Lower leg skin (tissue), 4 donors: ENCODE measurements around the gene RTKN2. TPM values are rescaled to one million over a fixed set of nuclear protein-coding genes. Genes with fewer than 3 reads are reported as not detected.

Experiments
- DNase-seq, 2 donors: peaks; one replicate each; pipeline ENCODE4 v3.0.0-alpha.2; 2019; ENCODE audit warnings: low spot score in 2 of 2
- H3K4me3 ChIP-seq: fragments of 200-600 bp; sonication (generic); 2 replicates; pipeline ENCODE4 v1.5.1; 2017; ENCODE audit warnings: mild to moderate bottlenecking, low read depth; ENCODE audit not compliant: poor library complexity, severe bottlenecking
- POLR2A ChIP-seq, 2 donors: fragments of 450-650 bp; IDR thresholded peaks; one replicate each; pipeline ENCODE4 v1.6.1; 2016 to 2017; ENCODE audit warnings: antibody characterized with exemption in 2 of 2, mild to moderate bottlenecking in 1 of 2, moderate library complexity in 1 of 2
- WGBS, 2 donors: methylation state at CpG; one replicate each; pipeline ENCODE4 v1.1.5; 2018; 5-methylcytosine and 5-hydroxymethylcytosine counted together
- intact Hi-C: fragments of 100-400 bp; cut with DNase I; formaldehyde crosslinking; loops from one replicate; pipeline ENCODE4 v1.15.0; 2023; ENCODE audit warnings: low total_unique reads
- total RNA-seq, 4 donors: library from RNA; depleted of rRNA; stranded (reverse); fragments of >200 nt; gene quantifications; one replicate each; pipeline ENCODE4 v1.1.0, GENCODE V29; 2016
- TF ChIP-seq, protein P1 (sequence below), 3 donors: fragments of 450-650 bp; IDR thresholded peaks; one replicate each; pipeline ENCODE4 v1.5.1; 2016; ENCODE audit warnings: antibody characterized with exemption in 3 of 3, mild to moderate bottlenecking in 3 of 3, moderate library complexity in 2 of 3

Gene RTKN2
- total RNA-seq, 4 donors from 2014 or later, result 0.61 to 0.97 (median 0.78) TPM

GRCh38 chr10:62185919-62186692 is 82.5 kb downstream of the RTKN2 start:
- H3K4me3 ChIP-seq, result no peak overlapping the region
- intact Hi-C loops, result no loop called here
- DNase-seq, result no peak
- TF ChIP-seq, protein P1, sequence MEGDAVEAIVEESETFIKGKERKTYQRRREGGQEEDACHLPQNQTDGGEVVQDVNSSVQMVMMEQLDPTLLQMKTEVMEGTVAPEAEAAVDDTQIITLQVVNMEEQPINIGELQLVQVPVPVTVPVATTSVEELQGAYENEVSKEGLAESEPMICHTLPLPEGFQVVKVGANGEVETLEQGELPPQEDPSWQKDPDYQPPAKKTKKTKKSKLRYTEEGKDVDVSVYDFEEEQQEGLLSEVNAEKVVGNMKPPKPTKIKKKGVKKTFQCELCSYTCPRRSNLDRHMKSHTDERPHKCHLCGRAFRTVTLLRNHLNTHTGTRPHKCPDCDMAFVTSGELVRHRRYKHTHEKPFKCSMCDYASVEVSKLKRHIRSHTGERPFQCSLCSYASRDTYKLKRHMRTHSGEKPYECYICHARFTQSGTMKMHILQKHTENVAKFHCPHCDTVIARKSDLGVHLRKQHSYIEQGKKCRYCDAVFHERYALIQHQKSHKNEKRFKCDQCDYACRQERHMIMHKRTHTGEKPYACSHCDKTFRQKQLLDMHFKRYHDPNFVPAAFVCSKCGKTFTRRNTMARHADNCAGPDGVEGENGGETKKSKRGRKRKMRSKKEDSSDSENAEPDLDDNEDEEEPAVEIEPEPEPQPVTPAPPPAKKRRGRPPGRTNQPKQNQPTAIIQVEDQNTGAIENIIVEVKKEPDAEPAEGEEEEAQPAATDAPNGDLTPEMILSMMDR (IDR thresholded peaks at IDR 0.05), result no peak
- no peak for TF ChIP-seq POLR2A (IDR thresholded peaks at IDR 0.05)
- 84 to 91% methylated on average over 11 of the region's 11 CpGs for WGBS, 2 donors

GRCh38 chr10:62183857-62184795 is 84.5 kb downstream of the RTKN2 start:
- no peak overlapping the region for H3K4me3 ChIP-seq
- 87 to 92% methylated on average over 5 of the region's 5 CpGs for WGBS, 2 donors
- intact Hi-C loops, result no loop called here
- TF ChIP-seq, protein P1 (IDR thresholded peaks at IDR 0.05), result no peak
- no peak for TF ChIP-seq POLR2A (IDR thresholded peaks at IDR 0.05)
- no peak for DNase-seq

DNA sequence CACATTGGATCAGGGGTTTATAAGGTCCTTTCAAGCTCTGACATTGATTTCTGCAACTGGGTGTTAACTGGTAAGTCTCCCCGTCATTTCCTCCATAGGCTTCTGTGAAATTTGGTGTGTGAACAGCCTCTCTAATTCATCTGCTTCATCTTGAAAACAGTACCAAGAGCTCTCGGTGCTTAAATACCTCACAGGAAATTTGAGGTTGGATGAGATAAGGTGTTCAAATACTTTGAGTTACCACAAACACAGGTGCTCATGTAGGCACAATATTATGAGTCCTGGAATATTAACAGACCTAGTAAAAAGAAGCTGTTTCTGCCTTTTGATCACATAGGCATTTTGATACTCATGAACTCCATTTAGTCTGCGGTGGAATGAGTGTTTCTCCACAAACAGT is 85.2 kb downstream of the RTKN2 start:
- TF ChIP-seq, protein P1 (IDR thresholded peaks at IDR 0.05), result no peak
- TF ChIP-seq POLR2A (IDR thresholded peaks at IDR 0.05), result no peak
- DNase-seq, result no peak
- intact Hi-C loops, result no loop called here
- H3K4me3 ChIP-seq, result no peak overlapping the region
- WGBS, 2 donors, result 74 to 77% methylated on average over 3 of the region's 3 CpGs

- DNase-seq, result no peak
- 93 to 95% methylated on average over 4 of the region's 4 CpGs for WGBS, 2 donors
- intact Hi-C loops, result no loop called here
- no peak overlapping the region for H3K4me3 ChIP-seq
- TF ChIP-seq, protein P1 (IDR thresholded peaks at IDR 0.05), result no peak
- TF ChIP-seq POLR2A (IDR thresholded peaks at IDR 0.05), result no peak
Measured at GRCh38 chr10:62182595-62182994, 86.0 kb downstream of the RTKN2 start.

DNA sequence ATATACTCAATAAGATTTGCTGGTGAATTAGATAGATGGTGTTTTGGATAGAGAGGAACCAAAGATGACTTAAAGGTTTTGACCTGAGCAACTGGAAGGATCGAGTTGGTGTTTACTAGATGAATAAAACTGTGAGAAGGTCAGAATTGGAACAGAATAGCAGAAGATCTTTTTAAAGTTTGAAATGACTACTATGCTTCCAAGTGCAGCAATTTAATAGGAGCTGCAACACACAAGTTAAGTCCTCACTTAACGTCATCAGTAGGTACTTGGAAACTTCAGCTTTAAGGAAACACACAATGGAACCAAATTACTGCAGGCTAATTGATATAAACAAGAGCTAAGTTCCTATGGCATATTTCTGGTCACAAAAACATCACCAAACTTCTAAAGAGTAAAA is 86.5 kb downstream of the RTKN2 start:
- intact Hi-C loops, result no loop called here
- no peak for DNase-seq
- WGBS, 2 donors, result 75 to 81% methylated on average over 2 of the region's 2 CpGs
- H3K4me3 ChIP-seq, result no peak overlapping the region
- TF ChIP-seq POLR2A (IDR thresholded peaks at IDR 0.05), result no peak
- TF ChIP-seq, protein P1 (IDR thresholded peaks at IDR 0.05), result no peak
